ENCODE data around the gene TP73.

DNA sequence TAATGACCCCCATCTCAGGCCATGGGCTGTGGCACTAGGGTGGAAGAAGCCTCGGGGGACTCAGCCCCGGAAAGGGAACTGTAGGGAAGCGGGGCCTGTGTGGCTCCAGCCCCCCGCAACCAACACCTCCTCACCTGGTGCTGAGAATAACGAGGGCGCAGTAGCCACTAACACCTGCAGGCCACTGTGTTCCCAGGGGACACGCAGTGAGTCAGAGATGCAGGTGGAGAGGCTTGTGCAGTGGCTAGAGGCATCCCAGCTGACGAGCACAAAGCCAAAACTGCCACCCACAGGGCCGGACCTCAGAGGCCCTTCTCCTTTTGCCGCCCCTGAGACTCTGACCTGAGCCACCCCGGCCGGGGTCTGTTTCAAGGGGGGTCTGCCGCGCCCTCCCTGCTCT, 66.4 kb downstream of the TP73 start:
- TF ChIP-seq, protein P1, sequence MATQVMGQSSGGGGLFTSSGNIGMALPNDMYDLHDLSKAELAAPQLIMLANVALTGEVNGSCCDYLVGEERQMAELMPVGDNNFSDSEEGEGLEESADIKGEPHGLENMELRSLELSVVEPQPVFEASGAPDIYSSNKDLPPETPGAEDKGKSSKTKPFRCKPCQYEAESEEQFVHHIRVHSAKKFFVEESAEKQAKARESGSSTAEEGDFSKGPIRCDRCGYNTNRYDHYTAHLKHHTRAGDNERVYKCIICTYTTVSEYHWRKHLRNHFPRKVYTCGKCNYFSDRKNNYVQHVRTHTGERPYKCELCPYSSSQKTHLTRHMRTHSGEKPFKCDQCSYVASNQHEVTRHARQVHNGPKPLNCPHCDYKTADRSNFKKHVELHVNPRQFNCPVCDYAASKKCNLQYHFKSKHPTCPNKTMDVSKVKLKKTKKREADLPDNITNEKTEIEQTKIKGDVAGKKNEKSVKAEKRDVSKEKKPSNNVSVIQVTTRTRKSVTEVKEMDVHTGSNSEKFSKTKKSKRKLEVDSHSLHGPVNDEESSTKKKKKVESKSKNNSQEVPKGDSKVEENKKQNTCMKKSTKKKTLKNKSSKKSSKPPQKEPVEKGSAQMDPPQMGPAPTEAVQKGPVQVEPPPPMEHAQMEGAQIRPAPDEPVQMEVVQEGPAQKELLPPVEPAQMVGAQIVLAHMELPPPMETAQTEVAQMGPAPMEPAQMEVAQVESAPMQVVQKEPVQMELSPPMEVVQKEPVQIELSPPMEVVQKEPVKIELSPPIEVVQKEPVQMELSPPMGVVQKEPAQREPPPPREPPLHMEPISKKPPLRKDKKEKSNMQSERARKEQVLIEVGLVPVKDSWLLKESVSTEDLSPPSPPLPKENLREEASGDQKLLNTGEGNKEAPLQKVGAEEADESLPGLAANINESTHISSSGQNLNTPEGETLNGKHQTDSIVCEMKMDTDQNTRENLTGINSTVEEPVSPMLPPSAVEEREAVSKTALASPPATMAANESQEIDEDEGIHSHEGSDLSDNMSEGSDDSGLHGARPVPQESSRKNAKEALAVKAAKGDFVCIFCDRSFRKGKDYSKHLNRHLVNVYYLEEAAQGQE (IDR thresholded peaks at IDR 0.05; ENCODE audit: insufficient read depth in 1 of 2, low read depth in 2 of 2, low read length in 2 of 2) = no peak
- no peak for TF ChIP-seq TAF1 (IDR thresholded peaks at IDR 0.05; ENCODE audit: borderline replicate concordance, insufficient read depth, low read length)
- no peak for TF ChIP-seq POLR2AphosphoS5 (IDR thresholded peaks at IDR 0.05; ENCODE audit: low read depth, low read length)
